ENCODE results near the gene ISG20. TPM values are rescaled to one million over a fixed set of nuclear protein-coding genes. Genes with fewer than 3 reads are reported as not detected.

The ISG20 gene
- total RNA-seq, 1 experiment from 2014 or later: 1.8 TPM

- Histone ChIP-seq H3K36me3 (ENCODE audit: insufficient read depth, low read length, poor library complexity, severe bottlenecking) (no peaks in the 10 kb centered on the region), H3K4me3 (ENCODE audit: low read depth, low read length, poor library complexity, severe bottlenecking) (no peak overlapping the region), H3K9me3 (ENCODE audit: low read depth, low read length, poor library complexity, severe bottlenecking) (no peaks in the 10 kb centered on the region), H3K4me1 (ENCODE audit: insufficient read depth, low read length, poor library complexity, severe bottlenecking) (no peaks in the 10 kb centered on the region), H3K27me3 (replicated peaks; ENCODE audit: insufficient read depth, low read depth, low read length, poor library complexity) (peaks cover 12% of the 10 kb centered on the region), H3K27ac (ENCODE audit: low read depth, low read length, poor library complexity, severe bottlenecking) (no peak overlapping the region)
- no peak for DNase-seq (ENCODE audit: low spot score)
- TF ChIP-seq CTCF (conservative IDR thresholded peaks at IDR 0.05; ENCODE audit: low read depth, low read length) (no peak), EZH2 (IDR thresholded peaks at IDR 0.05; ENCODE audit: borderline replicate concordance, low read depth, low read length, poor library complexity, severe bottlenecking) (no peak)
- POLR2A ChIA-PET (ENCODE audit: low non-redundant PET): no interaction called here
- no TSS peak for BruUV-seq (replicated peaks)
- CTCF ChIA-PET: no interaction called here
- intact Hi-C loops (cut with micrococcal nuclease; ENCODE audit: unreplicated experiment): loop anchor here (10.0 kb wide), 1 partner anchor 176 kb away; no protein-coding TSS in a partner anchor
Measured at GRCh38 chr15:88658070-88658965, 19.5 kb downstream of the ISG20 start.

DNA sequence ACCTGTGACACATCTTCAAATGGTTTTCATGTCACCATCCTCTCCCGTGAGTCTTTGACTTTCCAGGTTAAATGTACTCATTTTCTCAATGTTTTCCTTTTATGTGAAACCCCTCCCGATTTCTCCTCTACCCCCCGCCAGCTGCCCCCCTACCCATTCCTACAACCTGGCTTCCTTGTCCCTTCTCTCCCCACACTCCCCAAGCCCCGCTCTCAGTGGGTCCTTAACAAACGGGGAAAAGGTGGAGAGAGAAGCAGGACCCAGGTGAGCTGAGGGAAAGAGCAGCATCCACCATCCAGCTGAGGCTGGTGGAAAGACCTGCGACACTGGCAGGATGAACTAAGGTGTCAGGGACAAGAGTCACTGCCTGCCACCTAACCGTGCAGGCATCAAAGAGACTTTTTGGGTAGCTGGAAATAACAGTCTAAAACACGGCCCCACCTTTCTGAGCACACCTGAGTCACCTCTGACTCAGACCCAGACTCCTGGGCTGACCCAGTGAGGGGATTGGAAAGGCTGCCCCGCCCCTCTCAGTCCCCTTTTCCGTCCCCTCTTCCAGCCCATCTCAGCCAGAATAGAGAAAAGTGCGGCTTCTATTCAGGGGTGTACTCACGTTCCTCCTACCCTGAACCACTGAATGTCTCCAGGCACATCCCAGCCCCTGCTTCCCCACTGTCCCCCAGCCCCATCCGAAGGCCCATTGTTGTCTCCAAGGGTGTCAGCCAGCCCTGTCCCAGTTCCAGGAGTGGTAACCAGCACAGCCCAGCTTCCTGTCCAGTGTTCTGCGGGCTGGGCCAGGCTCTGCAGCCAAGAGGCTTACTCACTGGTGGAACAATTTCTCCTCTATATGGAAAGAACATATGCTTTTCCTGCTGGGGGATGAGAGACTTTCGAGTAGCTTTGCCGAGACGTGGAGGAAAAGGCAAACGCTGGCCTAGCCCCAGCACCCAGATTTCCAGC is 20.4 kb downstream of the ISG20 start:
- Histone ChIP-seq H3K4me1 (ENCODE audit: insufficient read depth, low read length, poor library complexity, severe bottlenecking) (no peaks in the 10 kb centered on the region), H3K4me3 (ENCODE audit: low read depth, low read length, poor library complexity, severe bottlenecking) (no peak overlapping the region), H3K27ac (ENCODE audit: low read depth, low read length, poor library complexity, severe bottlenecking) (no peak overlapping the region), H3K27me3 (replicated peaks; ENCODE audit: insufficient read depth, low read depth, low read length, poor library complexity) (peaks cover 12% of the 10 kb centered on the region), H3K9me3 (ENCODE audit: low read depth, low read length, poor library complexity, severe bottlenecking) (no peaks in the 10 kb centered on the region), H3K36me3 (ENCODE audit: insufficient read depth, low read length, poor library complexity, severe bottlenecking) (no peaks in the 10 kb centered on the region)
- intact Hi-C loops (cut with micrococcal nuclease; ENCODE audit: unreplicated experiment): loop anchor here (10.0 kb wide), 1 partner anchor 176 kb away; no protein-coding TSS in a partner anchor
- TF ChIP-seq CTCF (conservative IDR thresholded peaks at IDR 0.05; ENCODE audit: low read depth, low read length): no peak
- no peak for TF ChIP-seq EZH2 (IDR thresholded peaks at IDR 0.05; ENCODE audit: borderline replicate concordance, low read depth, low read length, poor library complexity, severe bottlenecking)
- ChIA-PET POLR2A (ENCODE audit: low non-redundant PET) (no interaction called here), CTCF (no interaction called here)
- no peak for DNase-seq (ENCODE audit: low spot score)
- no TSS peak for BruUV-seq (replicated peaks)

DNA sequence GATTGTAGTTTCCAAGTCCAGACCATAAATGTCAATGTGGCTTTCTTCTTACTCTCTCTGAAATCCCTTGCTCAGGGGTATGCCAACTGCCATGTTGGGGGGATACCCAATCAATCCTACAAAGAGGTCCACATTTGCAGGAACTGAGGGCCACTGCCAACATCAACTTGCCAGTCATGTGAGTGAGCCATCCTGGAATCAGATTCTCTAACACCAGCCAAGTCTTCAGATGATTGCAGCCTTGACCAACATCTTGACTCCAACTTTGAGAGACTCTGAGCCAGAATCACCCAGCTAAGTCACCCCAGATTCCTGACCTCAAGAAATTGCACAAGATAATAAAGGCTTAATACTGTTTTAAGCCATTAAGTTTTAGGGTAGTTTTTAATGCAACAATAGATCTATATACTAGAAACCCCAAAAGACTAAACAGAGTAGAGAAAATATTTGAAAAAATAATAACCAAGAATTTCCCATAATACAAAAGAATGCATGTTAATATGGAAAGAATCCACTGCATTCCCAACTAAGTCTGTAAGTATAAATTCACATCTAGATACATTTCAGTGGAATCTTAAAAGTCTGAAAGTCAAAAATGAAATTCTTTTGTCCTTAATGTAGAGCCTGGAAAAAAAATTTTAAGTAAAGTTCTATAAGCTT is 22.4 kb downstream of the ISG20 start:
- no peaks in the 10 kb centered on the region for H3K4me1 ChIP-seq (ENCODE audit: insufficient read depth, low read length, poor library complexity, severe bottlenecking)
- H3K27me3 ChIP-seq (replicated peaks; ENCODE audit: insufficient read depth, low read depth, low read length, poor library complexity): peaks cover 12% of the 10 kb centered on the region
- ChIA-PET POLR2A (ENCODE audit: low non-redundant PET) (no interaction called here), CTCF (no interaction called here)
- no peaks in the 10 kb centered on the region for H3K36me3 ChIP-seq (ENCODE audit: insufficient read depth, low read length, poor library complexity, severe bottlenecking)
- no TSS peak for BruUV-seq (replicated peaks)
- H3K4me3 ChIP-seq (ENCODE audit: low read depth, low read length, poor library complexity, severe bottlenecking): no peak overlapping the region
- intact Hi-C loops (cut with micrococcal nuclease; ENCODE audit: unreplicated experiment): no loop called here
- DNase-seq (ENCODE audit: low spot score): no peak
- no peaks in the 10 kb centered on the region for H3K9me3 ChIP-seq (ENCODE audit: low read depth, low read length, poor library complexity, severe bottlenecking)
- H3K27ac ChIP-seq (ENCODE audit: low read depth, low read length, poor library complexity, severe bottlenecking): no peak overlapping the region
- TF ChIP-seq EZH2 (IDR thresholded peaks at IDR 0.05; ENCODE audit: borderline replicate concordance, low read depth, low read length, poor library complexity, severe bottlenecking) (no peak), CTCF (conservative IDR thresholded peaks at IDR 0.05; ENCODE audit: low read depth, low read length) (no peak)
